BLaER1 (cell line): ENCODE results near the gene CACNA2D3.

Experiments used
- H3K27ac ChIP-seq: shearing (Covaris generic); formaldehyde crosslinking; 2 replicates; pipeline ENCODE4 v1.8.1; 2022
- H3K27me3 ChIP-seq: shearing (Covaris generic); formaldehyde crosslinking; 2 replicates; pipeline ENCODE4 v1.8.1; 2022
- H3K36me3 ChIP-seq: shearing (Covaris generic); formaldehyde crosslinking; 2 replicates; pipeline ENCODE4 v1.8.1; 2022
- H3K4me1 ChIP-seq: shearing (Covaris generic); formaldehyde crosslinking; 2 replicates; pipeline ENCODE4 v1.8.1; 2022
- H3K4me2 ChIP-seq: shearing (Covaris generic); formaldehyde crosslinking; 2 replicates; pipeline ENCODE4 v1.8.1; 2022
- H3K4me3 ChIP-seq: shearing (Covaris generic); formaldehyde crosslinking; 2 replicates; pipeline ENCODE4 v1.8.1; 2022
- H3K9ac ChIP-seq: shearing (Covaris generic); formaldehyde crosslinking; 2 replicates; pipeline ENCODE4 v1.8.1; 2022
- H3K9me3 ChIP-seq: shearing (Covaris generic); formaldehyde crosslinking; 2 replicates; pipeline ENCODE4 v1.8.1; 2022
- H4K20me1 ChIP-seq: shearing (Covaris generic); formaldehyde crosslinking; 2 replicates; pipeline ENCODE4 v1.8.1; 2022
- Cebpa-rat ChIP-seq: shearing (Covaris generic); IDR thresholded peaks from 2 replicates; pipeline ENCODE4 v1.8.1; 2022

The CACNA2D3 gene

GRCh38 chr3:54928046-54928770 is 805.9 kb downstream of the CACNA2D3 start, which contains the start of gene LRTM1:
LRTM1 (minus strand) TSS chr3:54928059; CDS start chr3:54927911, 148 bp downstream.
- no peaks in the 10 kb centered on the region for H3K36me3 ChIP-seq
- H3K27me3 ChIP-seq = no peaks in the 10 kb centered on the region
- H4K20me1 ChIP-seq = no peaks in the 10 kb centered on the region
- H3K9ac ChIP-seq = no peak within 1 kb of the TSS
- peak within 1 kb of the TSS; percentile 8; the same call in 1 of the 2 replicates for H3K4me2 ChIP-seq
- no peaks in the 10 kb centered on the region for H3K9me3 ChIP-seq
- no peak for TF ChIP-seq Cebpa-rat
- no peaks in the 10 kb centered on the region for H3K4me1 ChIP-seq
- H3K27ac ChIP-seq = no peak within 1 kb of the TSS
- H3K4me3 ChIP-seq = no peak within 1 kb of the TSS

GRCh38 chr3:54931182-54931581 is 808.8 kb downstream of the CACNA2D3 start:
- H3K27ac ChIP-seq = no peak overlapping the region
- TF ChIP-seq Cebpa-rat = no peak
- no peaks in the 10 kb centered on the region for H3K36me3 ChIP-seq
- no peak overlapping the region for H3K4me2 ChIP-seq
- no peaks in the 10 kb centered on the region for H3K27me3 ChIP-seq
- no peak overlapping the region for H3K4me3 ChIP-seq
- H3K4me1 ChIP-seq = 0 out of 2 replicates have a peak, but pooled peaks cover under 1% of the 10 kb centered on the region
- no peak overlapping the region for H3K9ac ChIP-seq
- H3K9me3 ChIP-seq = no peaks in the 10 kb centered on the region
- no peaks in the 10 kb centered on the region for H4K20me1 ChIP-seq

GRCh38 chr3:54932606-54933005 is 810.3 kb downstream of the CACNA2D3 start:
- Histone ChIP-seq H3K4me3 (no peak overlapping the region), H4K20me1 (no peaks in the 10 kb centered on the region), H3K9ac (no peak overlapping the region), H3K4me1 (peaks cover 15% of the 10 kb centered on the region), H3K27me3 (no peaks in the 10 kb centered on the region), H3K4me2 (no peak overlapping the region), H3K36me3 (no peaks in the 10 kb centered on the region), H3K27ac (no peak overlapping the region), H3K9me3 (no peaks in the 10 kb centered on the region)
- no peak for TF ChIP-seq Cebpa-rat

- 0 out of 2 replicates have a peak overlapping the region, but pooled peaks have one; percentile 42 for H3K4me2 ChIP-seq
- H3K27ac ChIP-seq = no peak overlapping the region
- peaks cover 28% of the 10 kb centered on the region for H3K4me1 ChIP-seq
- no peak overlapping the region for H3K9ac ChIP-seq
- no peaks in the 10 kb centered on the region for H3K27me3 ChIP-seq
- H3K36me3 ChIP-seq = no peaks in the 10 kb centered on the region
- no peaks in the 10 kb centered on the region for H4K20me1 ChIP-seq
- H3K9me3 ChIP-seq = no peaks in the 10 kb centered on the region
- no peak for TF ChIP-seq Cebpa-rat
- no peak overlapping the region for H3K4me3 ChIP-seq
Observed at GRCh38 chr3:54935869-54936268, 813.5 kb downstream of the CACNA2D3 start.

GRCh38 chr3:54936561-54936960 is 814.2 kb downstream of the CACNA2D3 start:
- Histone ChIP-seq H3K9me3 (no peaks in the 10 kb centered on the region), H3K4me1 (peaks cover 28% of the 10 kb centered on the region), H3K9ac (no peak overlapping the region), H3K4me2 (peak overlapping the region; percentile 42), H3K27ac (no peak overlapping the region), H4K20me1 (no peaks in the 10 kb centered on the region), H3K36me3 (no peaks in the 10 kb centered on the region), H3K27me3 (no peaks in the 10 kb centered on the region), H3K4me3 (no peak overlapping the region)
- TF ChIP-seq Cebpa-rat = no peak

GRCh38 chr3:54939557-54940300 is 817.4 kb downstream of the CACNA2D3 start:
- Histone ChIP-seq H3K4me2 (no peak overlapping the region), H3K9me3 (no peaks in the 10 kb centered on the region), H3K4me1 (peaks cover 28% of the 10 kb centered on the region), H3K27me3 (no peaks in the 10 kb centered on the region), H3K27ac (no peak overlapping the region), H3K36me3 (no peaks in the 10 kb centered on the region), H4K20me1 (no peaks in the 10 kb centered on the region), H3K4me3 (no peak overlapping the region), H3K9ac (no peak overlapping the region)
- TF ChIP-seq Cebpa-rat = no peak

- no peak for TF ChIP-seq Cebpa-rat
Observed at GRCh38 chr3:54940971-54941370, 818.6 kb downstream of the CACNA2D3 start.

GRCh38 chr3:54941690-54942362 is 819.5 kb downstream of the CACNA2D3 start:
- TF ChIP-seq Cebpa-rat = no peak
- no peaks in the 10 kb centered on the region for H3K27me3 ChIP-seq
- no peaks in the 10 kb centered on the region for H3K36me3 ChIP-seq
- H3K9ac ChIP-seq = no peak overlapping the region
- H3K4me1 ChIP-seq = peaks cover 21% of the 10 kb centered on the region
- no peaks in the 10 kb centered on the region for H4K20me1 ChIP-seq
- H3K9me3 ChIP-seq = no peaks in the 10 kb centered on the region
- no peak overlapping the region for H3K4me3 ChIP-seq
- H3K27ac ChIP-seq = no peak overlapping the region
- H3K4me2 ChIP-seq = no peak overlapping the region

More at GRCh38 chr3:54940971-54941370, 818.6 kb downstream of the CACNA2D3 start:
- Histone ChIP-seq H3K9ac (no peak overlapping the region), H3K4me2 (no peak overlapping the region), H3K9me3 (no peaks in the 10 kb centered on the region), H3K4me1 (peaks cover 28% of the 10 kb centered on the region), H4K20me1 (no peaks in the 10 kb centered on the region), H3K4me3 (no peak overlapping the region), H3K27ac (no peak overlapping the region), H3K27me3 (no peaks in the 10 kb centered on the region), H3K36me3 (no peaks in the 10 kb centered on the region)

GRCh38 chr3:54949491-54950044 is 827.2 kb downstream of the CACNA2D3 start:
- Histone ChIP-seq H3K27me3 (no peaks in the 10 kb centered on the region), H4K20me1 (no peaks in the 10 kb centered on the region), H3K36me3 (no peaks in the 10 kb centered on the region), H3K4me1 (no peaks in the 10 kb centered on the region), H3K4me2 (no peak overlapping the region), H3K27ac (no peak overlapping the region), H3K9ac (no peak overlapping the region), H3K4me3 (no peak overlapping the region), H3K9me3 (no peaks in the 10 kb centered on the region)
- TF ChIP-seq Cebpa-rat = no peak
